K562 (cell line): ENCODE measurements around the gene FGF21. TPM values are rescaled to one million over a fixed set of nuclear protein-coding genes. Genes with fewer than 3 reads are reported as not detected.

Source experiments
- ATAC-seq: fragments of 200-7000 bp; cut with Tn5 transposase; 3 replicates; pipeline ENCODE4 v1.9.1; 2020; ENCODE audit warnings: moderate library complexity
- BruUV-seq: library from RNA; stranded (reverse); fragments of 400-500 nt; replicated peaks from 2 replicates; lab custom pipeline; 2021; lab: Mats Ljungman, UMichigan
- CTCF ChIA-PET: fragments of 300-600 bp; formaldehyde crosslinking; extraction: SDS; loops from one replicate; lab custom pipeline; 2021; ENCODE audit warnings: low intra/inter-chr PET ratio; lab: Yijun Ruan, JAX
- POLR2A ChIA-PET: fragments of 300-600, 350-650 bp; sonication (Branson Sonifier 250); formaldehyde crosslinking; extraction: SDS; loops from one replicate; lab custom pipeline; 2021; ENCODE audit warnings: antibody characterized with exemption, inconsistent platforms; lab: Yijun Ruan, JAX
- DNase-seq, 4 experiments: peaks; one replicate each; pipeline versions ENCODE4 v3.0.0 to v3.0.0-alpha.2; 2011 to 2018; ENCODE audit warnings: low spot score in 3 of 4, mixed read lengths in 3 of 4; ENCODE audit errors: extremely low read depth in 1 of 4
- FAIRE-seq: peaks from 2 replicates; lab custom pipeline; 2011; peaks lifted over from hg19 to GRCh38; lab: Jason Lieb, UNC
- H2AFZ ChIP-seq: 2 replicates; pipeline ENCODE4 v1.6.0; 2011; ENCODE audit warnings: low read depth, low read length, control low read depth, inconsistent platforms
- H3K27ac ChIP-seq: fragments of 200-600 bp; 3 replicates; pipeline ENCODE4 v1.8.0; 2011; ENCODE audit warnings: low read depth, mild to moderate bottlenecking, control low read depth, inconsistent platforms, low read length, moderate library complexity, mixed read lengths; ENCODE audit errors: extremely low read depth
- H3K27me3 ChIP-seq, 2 experiments: fragments of 300-600 bp in 1 of 2; 2 replicates in 1 of 2; 3 replicates in 1 of 2; pipeline versions ENCODE4 v1.6.0 to v1.8.0; 2011; ENCODE audit warnings: inconsistent platforms in 2 of 2, low read length in 2 of 2, mild to moderate bottlenecking in 1 of 2, mixed read lengths in 1 of 2, moderate library complexity in 1 of 2; ENCODE audit not compliant: control insufficient read depth in 2 of 2, insufficient read depth in 2 of 2
- H3K36me3 ChIP-seq: fragments of 300-600 bp; 3 replicates; pipeline ENCODE4 v1.8.0; 2011; ENCODE audit warnings: mild to moderate bottlenecking, low read length, inconsistent platforms; ENCODE audit not compliant: control insufficient read depth, insufficient read depth
- H3K4me1 ChIP-seq, 2 experiments: fragments of 200-600 bp in 1 of 2; replicated peaks in 1 of 2; 2 replicates in 1 of 2; 3 replicates in 1 of 2; pipeline versions ENCODE4 v1.5.1 to v1.8.0; 2011; ENCODE audit warnings: inconsistent platforms in 2 of 2, low read length in 2 of 2, mild to moderate bottlenecking in 1 of 2, mixed read lengths in 1 of 2, moderate library complexity in 1 of 2; ENCODE audit not compliant: control insufficient read depth in 2 of 2, insufficient read depth in 2 of 2
- H3K4me2 ChIP-seq: 2 replicates; pipeline ENCODE4 v1.6.1; 2011; ENCODE audit warnings: low read length, control low read depth, inconsistent platforms, mixed read lengths; ENCODE audit not compliant: insufficient read depth
- H3K4me3 ChIP-seq: fragments of 200-600 bp; sonication (generic), shearing (Covaris generic); 2 replicates; pipeline ENCODE4 v1.5.1; 2016; ENCODE audit warnings: control low read depth, inconsistent platforms
- H3K79me2 ChIP-seq: fragments of 200-600 bp; 3 replicates; pipeline ENCODE4 v1.8.0; 2011; ENCODE audit warnings: low read length, inconsistent platforms; ENCODE audit not compliant: control insufficient read depth, insufficient read depth
- H3K9ac ChIP-seq, 2 experiments: 2 replicates each; pipeline versions ENCODE4 v1.6.0 to v1.6.1; 2011; ENCODE audit warnings: low read depth in 2 of 2, low read length in 2 of 2, control low read depth in 1 of 2, inconsistent platforms in 1 of 2, mild to moderate bottlenecking in 1 of 2, mixed read lengths in 1 of 2; ENCODE audit not compliant: insufficient read depth in 1 of 2
- H3K9me1 ChIP-seq: one replicate; pipeline ENCODE4 v1.6.0; 2011; ENCODE audit warnings: inconsistent platforms, mild to moderate bottlenecking, low read length, moderate library complexity; ENCODE audit not compliant: control insufficient read depth, insufficient read depth
- H3K9me3 ChIP-seq: replicated peaks from 2 replicates; pipeline ENCODE4 v1.5.1; 2011; ENCODE audit warnings: low read depth, low read length, inconsistent platforms; ENCODE audit not compliant: control insufficient read depth, insufficient read depth
- H4K20me1 ChIP-seq: replicated peaks from 2 replicates; pipeline ENCODE4 v1.6.1; 2011; ENCODE audit warnings: low read length, inconsistent platforms, mixed read lengths; ENCODE audit not compliant: control insufficient read depth, insufficient read depth
- ATF1 ChIP-seq, 2 experiments: fragments of 450-650 bp in 1 of 2; IDR thresholded peaks; 2 replicates each; pipeline ENCODE4 v1.6.1; 2016; ENCODE audit warnings: missing compliant biosample characterization in 1 of 2, missing genetic modification characterization in 1 of 2
- BRD9 ChIP-seq: fragments of 450-650 bp; IDR thresholded peaks from 2 replicates; pipeline ENCODE4 v1.6.1; 2018; ENCODE audit warnings: low read depth; ENCODE audit not compliant: partially characterized antibody
- CREB3L1 ChIP-seq: fragments of 450-650 bp; IDR thresholded peaks from 2 replicates; pipeline ENCODE4 v1.6.1; 2014; ENCODE audit warnings: low read depth, mild to moderate bottlenecking, moderate library complexity, borderline replicate concordance
- HOXB6 ChIP-seq: fragments of 250-450 bp; sonication (Bioruptor Pico); IDR thresholded peaks from 2 replicates; pipeline ENCODE4 v1.5.1; 2022; ENCODE audit warnings: mild to moderate bottlenecking, borderline replicate concordance
- RCOR1 ChIP-seq, 2 experiments: IDR thresholded peaks; 2 replicates each; pipeline ENCODE4 v1.6.1; 2012; ENCODE audit warnings: low read depth in 2 of 2, low read length in 2 of 2, borderline replicate concordance in 1 of 2, improper control_type of control experiment in 1 of 2
- SMC3 ChIP-seq: conservative IDR thresholded peaks from 2 replicates; pipeline ENCODE4 v1.6.1; 2011; ENCODE audit warnings: low read depth, low read length, improper control_type of control experiment; ENCODE audit not compliant: insufficient read depth
- TARDBP ChIP-seq: fragments of 450-650 bp; IDR thresholded peaks from 2 replicates; pipeline ENCODE4 v1.6.1; 2016
- THRAP3 ChIP-seq: fragments of 450-650 bp; IDR thresholded peaks from 2 replicates; pipeline ENCODE4 v1.6.1; 2016; ENCODE audit warnings: mild to moderate bottlenecking, inconsistent platforms, borderline replicate concordance
- WHSC1 ChIP-seq: IDR thresholded peaks from one replicate; pipeline ENCODE4 v1.6.1; 2012; ENCODE audit warnings: low read length, control low read depth, inconsistent platforms
- ZNF143 ChIP-seq: sonication (generic); formaldehyde crosslinking; IDR thresholded peaks from 2 replicates; pipeline ENCODE4 v1.9.0; 2022; ENCODE audit warnings: mild to moderate bottlenecking, missing genetic modification reagents
- ZNF224 ChIP-seq: sonication (generic); formaldehyde crosslinking; IDR thresholded peaks from 2 replicates; pipeline ENCODE4 v1.8.0; 2022; ENCODE audit warnings: mild to moderate bottlenecking, missing genetic modification reagents
- ZNF778 ChIP-seq: fragments of 450-650 bp; formaldehyde crosslinking; IDR thresholded peaks from 2 replicates; pipeline ENCODE4 v1.4.0; 2020; ENCODE audit warnings: mild to moderate bottlenecking, moderate library complexity
- WGBS: fragments of 100-300 bp; shearing (Covaris generic); methylation state at CpG from one replicate; pipeline ENCODE4 v1.1.6; 2016; ENCODE audit warnings: low coverage, mixed read lengths; ENCODE audit not compliant: insufficient coverage; ENCODE audit errors: missing lambda C conversion rate; 5-methylcytosine and 5-hydroxymethylcytosine counted together
- in situ Hi-C: fragments of 300-500 bp; cut with MboI; formaldehyde crosslinking; loops from 4 replicates; pipeline ENCODE4 v1.15.0; 2018; ENCODE audit warnings: inconsistent platforms, mixed read lengths
- intact Hi-C: fragments of 100-400 bp; cut with micrococcal nuclease; formaldehyde crosslinking; loops from 2 replicates; pipeline ENCODE4 v1.14.2; 2022
- polyA plus RNA-seq, 8 experiments: library from polyadenylated mRNA; depleted of rRNA in 4 of 8; stranded (reverse) in 5 of 8; unstranded in 3 of 8; fragments of >200 nt; fragmentation: Nextera tagmentation in 2 of 8; fragmentation: Illumina TruSeq in 1 of 8; extraction: Ambion mirVana in 2 of 8; extraction: Trizol in 1 of 8; gene quantifications; 2 replicates each; pipeline versions ENCODE4 v1.2.1 to v1.2.3, GENCODE V29; 2011 to 2014; ENCODE audit warnings: inconsistent platforms in 1 of 8, missing spikeins in 1 of 8
- total RNA-seq, 7 experiments: library from RNA; depleted of rRNA in 6 of 7; stranded (reverse); fragments of >200 nt in 6 of 7; fragmentation: Illumina TruSeq in 2 of 7; extraction: Trizol in 2 of 7; gene quantifications; 2 replicates each; pipeline versions ENCODE4 v1.2.1 to v1.2.3, GENCODE V29; 2011 to 2021; ENCODE audit warnings: low replicate concordance in 1 of 7

The FGF21 gene
- total and polyA plus RNA-seq, 9 of the 15 experiments (the other 6 are each of a cell fraction or from before 2014, with no cell fraction given), result 0.04 to 0.77 (median 0.09) TPM; not detected in 6

DNA sequence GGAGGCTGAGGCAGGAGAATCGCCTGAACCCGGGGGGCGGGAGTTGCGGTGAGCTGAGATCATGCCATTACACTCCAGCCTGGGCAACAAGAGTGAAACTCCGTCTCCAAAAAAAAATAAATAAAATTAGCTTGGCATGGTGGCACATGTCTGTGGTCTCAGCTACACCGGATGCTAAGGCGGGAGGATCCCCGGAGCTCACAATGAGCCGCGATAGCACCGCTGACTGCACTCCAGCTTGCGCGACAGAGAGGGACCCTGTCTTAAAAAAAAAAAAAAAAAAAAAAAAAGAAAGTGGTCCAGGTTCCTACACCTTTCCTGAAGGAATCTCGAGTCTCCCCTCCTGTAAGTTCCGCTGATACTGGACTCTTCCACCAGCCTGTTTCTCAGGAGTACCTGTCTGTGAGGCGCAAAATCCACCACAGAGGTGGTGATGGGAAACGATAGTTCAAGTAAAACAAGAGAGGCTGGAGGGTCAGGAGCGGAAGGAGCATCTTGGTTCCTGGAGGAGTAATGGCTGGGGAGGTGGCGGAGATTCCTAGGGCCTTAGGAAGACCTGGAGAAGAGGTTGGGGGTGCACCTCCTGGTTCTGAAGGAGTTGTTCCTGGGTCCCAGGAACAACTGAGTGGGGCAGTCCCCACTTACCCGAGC lies 3.4 kb upstream of the FGF21 start:
- POLR2A ChIA-PET, result interaction anchor here (0.6 to 0.9 kb wide), 2 partner anchors 216 to 453 kb away, joined by 3 read pairs; no protein-coding TSS in a partner anchor
- Histone ChIP-seq H3K4me3 (peak overlapping the region; percentile 43), H3K4me1 (peaks cover 41 to 81% of the 10 kb centered on the region in 2 experiments), H3K27me3 (no peaks in the 10 kb centered on the region), H3K9me1 (no peaks in the 10 kb centered on the region), H3K36me3 (peaks cover 22% of the 10 kb centered on the region; the same call in 1 of the 3 replicates), H3K79me2 (peaks cover 41% of the 10 kb centered on the region), H3K27ac (peak overlapping the region; percentile 37; the same call in 2 of the 3 replicates), H4K20me1 (no peaks in the 10 kb centered on the region), H2AFZ (0 out of 2 replicates have a peak overlapping the region, but pooled peaks have one; percentile 9), H3K4me2 (peak overlapping the region; percentile 81), H3K9me3 (no peaks in the 10 kb centered on the region), H3K9ac (peak overlapping the region; percentile 74 to 91)
- TF ChIP-seq SMC3 (no peak), CREB3L1 (no peak), THRAP3 (no peak), WHSC1 (no peak), HOXB6 (no peak), TARDBP (no peak), ATF1 (CRISPR knock-in tag; IDR thresholded peaks at IDR 0.05) (no peak), ATF1 (tag; IDR thresholded peaks at IDR 0.05) (no peak), ZNF224 (CRISPR knock-in tag) (no peak), BRD9 (no peak), ZNF143 (CRISPR knock-in tag) (no peak), RCOR1 (IDR thresholded peaks at IDR 0.05; ENCODE audit: borderline replicate concordance in 1 of 2, low read depth in 2 of 2, low read length in 2 of 2) (no peak), ZNF778 (CRISPR knock-in tag) (no peak)
- FAIRE-seq, result no peak
- CTCF ChIA-PET, result no interaction called here
- BruUV-seq, result no TSS peak
- no peak for DNase-seq
- ATAC-seq, result no peak
- intact Hi-C loops (no loop called here), in situ Hi-C loops (no loop called here)
- WGBS, result 68% methylated on average over 15 of the region's 20 CpGs
